IMR-90 (cell line): ENCODE measurements around the gene TTC21B.

Experiments used
- BHLHE40 ChIP-seq: fragments of 150-350 bp; IDR thresholded peaks from 2 replicates; pipeline ENCODE4 v1.6.1; 2016; ENCODE audit warnings: mild to moderate bottlenecking, low read depth, low read length
- CEBPB ChIP-seq: IDR thresholded peaks from 2 replicates; pipeline ENCODE4 v1.6.1; 2012; ENCODE audit warnings: low read depth, low read length, improper control_type of control experiment
- CTCF ChIP-seq: conservative IDR thresholded peaks from 2 replicates; pipeline ENCODE4 v1.5.1; 2012; ENCODE audit warnings: mild to moderate bottlenecking, low read depth, low read length, improper control_type of control experiment
- ELK1 ChIP-seq: fragments of 150-350 bp; IDR thresholded peaks from 2 replicates; pipeline ENCODE4 v1.6.1; 2016; ENCODE audit warnings: low read depth, mild to moderate bottlenecking, low read length, moderate library complexity, borderline replicate concordance
- MAFK ChIP-seq: IDR thresholded peaks from 2 replicates; pipeline ENCODE4 v1.6.1; 2012; ENCODE audit warnings: low read depth, low read length, improper control_type of control experiment
- MXI1 ChIP-seq: IDR thresholded peaks from 2 replicates; pipeline ENCODE4 v1.6.1; 2012; ENCODE audit warnings: low read depth, mild to moderate bottlenecking, low read length, moderate library complexity, borderline replicate concordance
- POLR2A ChIP-seq: IDR thresholded peaks from 2 replicates; pipeline ENCODE4 v1.6.1; 2012; ENCODE audit warnings: mild to moderate bottlenecking, low read depth, low read length
- RAD21 ChIP-seq: IDR thresholded peaks from 2 replicates; pipeline ENCODE4 v1.6.1; 2012; ENCODE audit warnings: low read length, improper control_type of control experiment
- RFX5 ChIP-seq: IDR thresholded peaks from 2 replicates; pipeline ENCODE4 v1.8.0; 2012; ENCODE audit warnings: low read depth, mild to moderate bottlenecking, low read length, moderate library complexity
- SMC3 ChIP-seq: fragments of 150-350 bp; IDR thresholded peaks from 2 replicates; pipeline ENCODE4 v1.6.1; 2016; ENCODE audit warnings: low read depth, mild to moderate bottlenecking, antibody characterized with exemption, low read length, moderate library complexity
- USF2 ChIP-seq: fragments of 150-350 bp; IDR thresholded peaks from 2 replicates; pipeline ENCODE4 v1.6.1; 2017; ENCODE audit warnings: mild to moderate bottlenecking, antibody characterized with exemption, low read length, low read depth

- TF ChIP-seq RAD21 (no peak), MXI1 (no peak), CTCF (no peak), POLR2A (no peak), CEBPB (no peak), USF2 (no peak), SMC3 (no peak), RFX5 (no peak), ELK1 (no peak), BHLHE40 (no peak), MAFK (no peak)
These were observed 31.5 kb upstream of the TTC21B start for GRCh38 chr2:165985120-165985519.
